ENCODE results near the gene S100A3. TPM values are rescaled to one million over a fixed set of nuclear protein-coding genes. Genes with fewer than 3 reads are reported as not detected.
"Not testable (repeated sequence)": the region's sequence is repeated elsewhere in the genome, so short reads cannot be mapped to it uniquely, and the experiment has no call there.

S100A3 gene
- polyA plus RNA-seq, 1 donor (not counting 4 experiments of a cell fraction or from before 2014, with no cell fraction given): 15.1 TPM

- Histone ChIP-seq H3K36me3 (ENCODE audit: control insufficient read depth in 2 of 2, extremely low read depth in 1 of 2, insufficient read depth in 2 of 2, low read length in 2 of 2) (no peaks in the 10 kb centered on the region), H3K79me2 (ENCODE audit: control insufficient read depth, insufficient read depth, low read length) (no peaks in the 10 kb centered on the region), H3K9me1 (ENCODE audit: control insufficient read depth, extremely low read depth, insufficient read depth, low read length) (peaks cover 2% of the 10 kb centered on the region), H3K4me2 (ENCODE audit: control insufficient read depth, extremely low read depth, insufficient read depth, low read depth, low read length) (peak overlapping the region; percentile 86), H2AFZ (ENCODE audit: control insufficient read depth, low read length) (peak overlapping the region; percentile 36), H3K9ac (ENCODE audit: control insufficient read depth, extremely low read depth, insufficient read depth, low read length) (peak overlapping the region; percentile 26), H3K27me3 (ENCODE audit: control insufficient read depth, extremely low read depth, insufficient read depth, low read length) (no peaks in the 10 kb centered on the region), H4K20me1 (ENCODE audit: control insufficient read depth, extremely low read depth, insufficient read depth, low read length) (no peaks in the 10 kb centered on the region), H3K4me3 (ENCODE audit: control insufficient read depth in 2 of 3, extremely low read depth in 1 of 3, insufficient read depth in 2 of 3, low read depth in 1 of 3, low read length in 3 of 3) (no peak overlapping the region), H3K27ac (ENCODE audit: control insufficient read depth, insufficient read depth, low read length) (peak overlapping the region; percentile 95), H3K4me1 (ENCODE audit: control insufficient read depth, extremely low read depth, insufficient read depth, low read length) (peaks cover 37% of the 10 kb centered on the region), H3K9me3 (ENCODE audit: control insufficient read depth, low read depth, low read length) (no peaks in the 10 kb centered on the region)
- FAIRE-seq: peak; percentile 49
- no peak for DNase-seq (ENCODE audit: low read depth, low spot score)
- TF ChIP-seq EZH2 (IDR thresholded peaks at IDR 0.05; ENCODE audit: low read length) (no peak), CTCF (optimal IDR thresholded peaks at IDR 0.05 in 1 of 3, IDR thresholded peaks at IDR 0.05 in 1 of 3, conservative IDR thresholded peaks at IDR 0.05 in 1 of 3; ENCODE audit: extremely low read depth in 1 of 3, insufficient read depth in 2 of 3, low read length in 3 of 3) (no peak)
- dilution Hi-C loops (cut with MboI; ENCODE audit: extremely low pct_ligation_motif_present, low sequenced_read_pairs): no loop called here
These were observed 23.9 kb downstream of the S100A3 start for GRCh38 chr1:153525088-153525728.

- H3K4me3 ChIP-seq (ENCODE audit: control insufficient read depth in 2 of 3, extremely low read depth in 1 of 3, insufficient read depth in 2 of 3, low read depth in 1 of 3, low read length in 3 of 3); H3K36me3 ChIP-seq (ENCODE audit: control insufficient read depth in 2 of 2, extremely low read depth in 1 of 2, insufficient read depth in 2 of 2, low read length in 2 of 2); H3K4me2 ChIP-seq (ENCODE audit: control insufficient read depth, extremely low read depth, insufficient read depth, low read depth, low read length); H2AFZ ChIP-seq (ENCODE audit: control insufficient read depth, low read length); H3K27me3 ChIP-seq (ENCODE audit: control insufficient read depth, extremely low read depth, insufficient read depth, low read length); H3K9ac ChIP-seq (ENCODE audit: control insufficient read depth, extremely low read depth, insufficient read depth, low read length); H3K79me2 ChIP-seq (ENCODE audit: control insufficient read depth, insufficient read depth, low read length); H3K9me1 ChIP-seq (ENCODE audit: control insufficient read depth, extremely low read depth, insufficient read depth, low read length); dilution Hi-C loops (cut with MboI; ENCODE audit: extremely low pct_ligation_motif_present, low sequenced_read_pairs); DNase-seq (ENCODE audit: low read depth, low spot score); H3K9me3 ChIP-seq (ENCODE audit: control insufficient read depth, low read depth, low read length); H3K27ac ChIP-seq (ENCODE audit: control insufficient read depth, insufficient read depth, low read length); H4K20me1 ChIP-seq (ENCODE audit: control insufficient read depth, extremely low read depth, insufficient read depth, low read length); FAIRE-seq: not testable (repeated sequence)
- peaks cover 32% of the 10 kb centered on the region for H3K4me1 ChIP-seq (ENCODE audit: control insufficient read depth, extremely low read depth, insufficient read depth, low read length)
These were observed 26.6 kb downstream of the S100A3 start for GRCh38 chr1:153522353-153523048.

- H3K36me3 ChIP-seq (ENCODE audit: control insufficient read depth in 2 of 2, extremely low read depth in 1 of 2, insufficient read depth in 2 of 2, low read length in 2 of 2); H3K9ac ChIP-seq (ENCODE audit: control insufficient read depth, extremely low read depth, insufficient read depth, low read length); H3K27me3 ChIP-seq (ENCODE audit: control insufficient read depth, extremely low read depth, insufficient read depth, low read length); FAIRE-seq; H2AFZ ChIP-seq (ENCODE audit: control insufficient read depth, low read length); H3K4me3 ChIP-seq (ENCODE audit: control insufficient read depth in 2 of 3, extremely low read depth in 1 of 3, insufficient read depth in 2 of 3, low read depth in 1 of 3, low read length in 3 of 3); DNase-seq (ENCODE audit: low read depth, low spot score); H3K9me1 ChIP-seq (ENCODE audit: control insufficient read depth, extremely low read depth, insufficient read depth, low read length); dilution Hi-C loops (cut with MboI; ENCODE audit: extremely low pct_ligation_motif_present, low sequenced_read_pairs); H3K27ac ChIP-seq (ENCODE audit: control insufficient read depth, insufficient read depth, low read length); H3K79me2 ChIP-seq (ENCODE audit: control insufficient read depth, insufficient read depth, low read length); H4K20me1 ChIP-seq (ENCODE audit: control insufficient read depth, extremely low read depth, insufficient read depth, low read length); H3K9me3 ChIP-seq (ENCODE audit: control insufficient read depth, low read depth, low read length); H3K4me2 ChIP-seq (ENCODE audit: control insufficient read depth, extremely low read depth, insufficient read depth, low read depth, low read length): not testable (repeated sequence)
- peaks cover 25% of the 10 kb centered on the region for H3K4me1 ChIP-seq (ENCODE audit: control insufficient read depth, extremely low read depth, insufficient read depth, low read length)
These were observed 27.2 kb downstream of the S100A3 start for GRCh38 chr1:153521808-153522207.
